Epithelial cell of esophagus (primary cell): Measurements from ENCODE around the gene FGD4.

Source experiments
- DNase-seq: peaks from one replicate; pipeline ENCODE4 v3.0.0; 2010; ENCODE audit warnings: low read depth
- H3K4me3 ChIP-seq: 2 replicates; pipeline ENCODE4 v1.5.1; 2011; ENCODE audit warnings: mild to moderate bottlenecking, low read length, control low read depth
- TF ChIP-seq, protein P1 (sequence below): IDR thresholded peaks from 2 replicates; pipeline ENCODE4 v1.5.1; 2011; ENCODE audit warnings: low read depth, mild to moderate bottlenecking, low read length, control low read depth, inconsistent platforms; ENCODE audit not compliant: insufficient read depth; ENCODE audit errors: missing control alignments

Gene FGD4

DNA sequence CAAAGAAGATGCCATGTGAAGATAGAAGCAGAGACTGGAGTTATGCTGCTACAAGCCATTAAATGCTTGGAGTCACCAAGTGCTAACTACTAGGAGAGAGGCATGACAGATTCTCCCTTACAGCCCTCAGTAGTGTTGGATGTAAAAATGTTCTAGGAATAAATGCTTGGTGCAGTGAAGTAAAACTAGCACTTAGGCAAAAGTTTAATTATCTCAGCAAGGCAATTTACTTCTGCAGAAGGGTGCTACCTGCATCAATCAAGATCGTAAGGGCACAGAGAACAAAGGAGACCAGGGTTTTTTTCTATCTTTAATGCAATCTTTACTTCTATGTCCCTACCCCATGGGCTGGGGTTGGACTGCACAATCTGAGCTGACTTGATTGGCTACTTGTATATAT, 270.2 kb downstream of the FGD4 start:
- TF ChIP-seq, protein P1, sequence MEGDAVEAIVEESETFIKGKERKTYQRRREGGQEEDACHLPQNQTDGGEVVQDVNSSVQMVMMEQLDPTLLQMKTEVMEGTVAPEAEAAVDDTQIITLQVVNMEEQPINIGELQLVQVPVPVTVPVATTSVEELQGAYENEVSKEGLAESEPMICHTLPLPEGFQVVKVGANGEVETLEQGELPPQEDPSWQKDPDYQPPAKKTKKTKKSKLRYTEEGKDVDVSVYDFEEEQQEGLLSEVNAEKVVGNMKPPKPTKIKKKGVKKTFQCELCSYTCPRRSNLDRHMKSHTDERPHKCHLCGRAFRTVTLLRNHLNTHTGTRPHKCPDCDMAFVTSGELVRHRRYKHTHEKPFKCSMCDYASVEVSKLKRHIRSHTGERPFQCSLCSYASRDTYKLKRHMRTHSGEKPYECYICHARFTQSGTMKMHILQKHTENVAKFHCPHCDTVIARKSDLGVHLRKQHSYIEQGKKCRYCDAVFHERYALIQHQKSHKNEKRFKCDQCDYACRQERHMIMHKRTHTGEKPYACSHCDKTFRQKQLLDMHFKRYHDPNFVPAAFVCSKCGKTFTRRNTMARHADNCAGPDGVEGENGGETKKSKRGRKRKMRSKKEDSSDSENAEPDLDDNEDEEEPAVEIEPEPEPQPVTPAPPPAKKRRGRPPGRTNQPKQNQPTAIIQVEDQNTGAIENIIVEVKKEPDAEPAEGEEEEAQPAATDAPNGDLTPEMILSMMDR, result no peak
- H3K4me3 ChIP-seq, result no peak overlapping the region
- DNase-seq, result no peak

DNA sequence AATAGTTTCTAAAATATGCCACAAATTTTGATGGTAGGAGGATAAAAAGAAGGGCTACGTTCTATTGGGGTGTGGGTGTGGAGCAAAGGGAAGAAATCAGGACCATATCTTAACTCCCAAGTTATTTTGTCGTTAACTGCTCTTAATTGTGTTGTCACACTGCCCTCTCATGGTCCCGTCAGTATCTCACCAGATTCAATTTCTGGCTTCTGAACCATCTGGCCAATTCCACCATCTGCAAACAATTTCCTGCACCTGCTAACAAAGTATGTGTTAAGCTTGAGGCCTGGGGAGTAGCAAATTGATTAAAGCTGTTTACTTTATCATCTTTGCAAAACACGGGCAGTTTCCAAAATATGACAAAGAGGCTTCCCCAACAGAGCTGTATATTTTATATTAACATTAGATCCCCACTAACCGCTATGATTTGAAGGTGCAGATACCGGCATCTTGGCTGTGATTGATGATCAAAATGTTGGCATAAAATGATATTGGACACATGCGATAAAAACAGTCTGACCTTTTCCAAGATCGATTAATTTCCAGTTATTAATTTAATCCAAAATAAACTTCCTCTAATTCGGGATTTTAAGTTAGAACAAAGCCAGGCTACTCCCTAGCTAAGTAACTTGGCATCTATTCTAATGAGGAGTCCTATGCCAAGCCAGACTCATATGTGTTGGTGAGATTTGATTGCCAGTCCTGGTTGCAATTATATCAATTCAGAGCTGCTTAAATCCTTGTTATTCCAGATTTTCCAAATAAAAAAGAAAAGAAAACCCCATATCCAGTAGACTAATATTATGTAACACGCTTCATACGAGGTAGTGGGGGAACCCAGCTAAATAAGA, 272.8 kb downstream of the FGD4 start:
- peak; percentile 61 for DNase-seq
- TF ChIP-seq, protein P1, result peak; percentile 60
- H3K4me3 ChIP-seq, result no peak overlapping the region

DNA sequence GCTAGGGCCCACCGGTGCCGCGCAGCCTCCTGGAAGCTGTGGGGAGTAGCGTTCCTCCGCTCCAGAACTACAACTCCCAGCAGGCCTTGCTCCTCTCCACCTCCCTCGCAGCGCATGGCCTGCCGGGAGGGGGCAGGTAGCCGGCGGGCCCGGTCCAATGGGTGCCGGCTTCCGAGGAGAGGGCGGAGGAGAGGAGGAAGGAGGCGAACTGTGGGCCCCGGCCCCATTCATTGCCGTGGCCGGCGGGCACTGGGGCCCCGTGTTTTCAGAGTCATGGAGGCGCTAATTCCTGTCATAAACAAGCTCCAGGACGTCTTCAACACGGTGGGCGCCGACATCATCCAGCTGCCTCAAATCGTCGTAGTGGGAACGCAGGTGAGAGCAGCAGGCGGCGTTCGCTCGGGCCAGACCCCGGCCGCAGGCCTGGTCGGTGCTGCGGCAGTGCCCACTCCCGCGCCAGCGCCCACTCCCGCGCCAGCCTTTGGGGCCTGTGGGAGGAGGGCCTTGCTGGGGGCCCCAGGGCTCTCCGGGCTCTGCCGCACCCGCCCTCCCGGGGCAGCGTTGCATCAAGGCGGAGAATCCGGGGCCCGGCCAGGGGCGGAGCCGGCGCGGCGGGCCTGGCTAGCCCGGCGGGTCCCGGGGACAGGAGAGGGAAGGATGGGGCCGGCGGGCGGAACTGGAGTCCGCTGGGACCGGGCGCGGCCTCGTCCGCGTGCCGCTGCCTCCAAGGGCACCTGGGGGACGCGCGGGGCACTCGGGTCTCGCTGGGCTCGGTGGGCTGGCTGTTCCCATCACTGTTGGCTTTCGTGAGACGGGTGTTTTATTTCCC, 279.9 kb downstream of the FGD4 start, which contains the start of gene DNM1L:
TSS of gene DNM1L (plus strand) at position 211 of the 829 bp plus-strand sequence. CDS start at position 274, 63 bp downstream.
- peak within 1 kb of the TSS; percentile 92 for H3K4me3 ChIP-seq
- TF ChIP-seq, protein P1, result peak; percentile 11
- DNase-seq, result peak; percentile 98

DNA sequence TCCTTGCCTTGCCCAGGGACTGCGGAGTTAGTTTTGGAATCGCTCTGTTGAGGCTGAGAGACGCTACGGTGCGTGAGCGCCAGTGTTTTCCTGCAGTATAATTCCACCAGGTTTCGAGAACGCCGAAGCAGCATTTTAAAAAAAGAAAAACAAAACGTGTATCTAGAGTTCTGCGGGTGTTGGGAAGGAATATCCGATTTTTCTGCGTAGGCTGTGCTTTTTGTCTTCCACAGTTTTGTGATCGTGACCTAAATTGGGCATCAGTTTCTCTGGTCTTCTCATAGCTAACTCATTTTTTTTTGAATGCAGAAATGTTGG, 280.5 kb downstream of the FGD4 start:
- TF ChIP-seq, protein P1, result no peak
- peak overlapping the region; percentile 92 for H3K4me3 ChIP-seq
- no peak for DNase-seq

DNA sequence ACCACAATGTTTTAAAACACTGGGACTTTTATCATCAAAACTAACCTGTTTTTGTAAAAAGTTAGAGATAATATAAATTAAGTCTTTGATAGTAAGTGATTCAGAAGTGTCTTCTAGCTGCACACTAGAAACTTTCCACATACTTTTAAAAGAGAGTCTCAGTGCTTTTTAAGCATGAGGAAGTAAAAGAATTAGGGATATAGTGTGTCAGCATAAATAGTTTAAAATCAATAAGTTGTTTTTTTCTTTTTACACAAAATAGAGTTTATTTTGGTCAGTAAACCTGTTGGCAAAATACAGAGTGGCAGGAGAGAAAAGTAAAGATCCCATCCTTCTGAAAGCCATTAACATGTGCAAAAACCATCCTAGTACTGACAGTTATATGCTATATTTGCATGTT, 281.4 kb downstream of the FGD4 start:
- no peak for DNase-seq
- TF ChIP-seq, protein P1, result no peak
- peak overlapping the region; percentile 92 for H3K4me3 ChIP-seq

DNA sequence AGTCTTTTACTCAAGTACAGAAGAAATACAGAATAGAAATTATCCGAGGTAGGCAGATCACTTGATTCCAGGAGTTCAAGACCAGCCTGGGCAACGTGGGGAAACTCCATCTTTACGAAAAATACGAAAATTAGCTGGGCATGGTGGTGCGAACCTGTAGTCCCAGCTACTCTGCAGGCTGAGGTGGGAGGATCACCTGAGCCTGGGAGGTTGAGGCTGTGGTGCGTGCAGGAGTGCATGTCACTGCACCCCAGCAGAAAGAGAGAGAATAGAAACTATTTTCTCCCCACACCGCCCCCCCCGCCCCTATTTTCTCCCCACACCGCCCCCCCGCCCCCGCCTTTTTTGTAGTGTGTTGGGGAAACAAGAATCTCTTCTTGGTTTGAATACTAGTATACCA, 281.9 kb downstream of the FGD4 start:
- no peak overlapping the region for H3K4me3 ChIP-seq
- TF ChIP-seq, protein P1, result no peak
- DNase-seq, result no peak
